K562 (cell line): Measurements from ENCODE around the gene REEP2. TPM values are rescaled to one million over a fixed set of nuclear protein-coding genes. Genes with fewer than 3 reads are reported as not detected.

Source experiments
- BACH1 ChIP-seq: fragments of 200-800 bp; sonication (Bioruptor generic); IDR thresholded peaks from 2 replicates; pipeline ENCODE4 v1.6.1; 2016; ENCODE audit warnings: missing genetic modification characterization, missing compliant biosample characterization
- GATA2 ChIP-seq: sonication (generic); formaldehyde crosslinking; IDR thresholded peaks from 2 replicates; pipeline ENCODE4 v1.4.0; 2020; ENCODE audit warnings: mild to moderate bottlenecking, missing genetic modification reagents
- LCOR ChIP-seq: sonication (generic); formaldehyde crosslinking; IDR thresholded peaks from 2 replicates; pipeline ENCODE4 v1.8.0; 2022; ENCODE audit warnings: mild to moderate bottlenecking, missing genetic modification reagents
- MAFK ChIP-seq: IDR thresholded peaks from 2 replicates; pipeline ENCODE4 v1.6.1; 2011; ENCODE audit warnings: low read length, improper control_type of control experiment
- NFIC ChIP-seq: fragments of 450-650 bp; IDR thresholded peaks from 2 replicates; pipeline ENCODE4 v1.6.1; 2017; ENCODE audit warnings: mild to moderate bottlenecking, inconsistent platforms
- PBX2 ChIP-seq, 2 experiments: IDR thresholded peaks in 1 of 2; conservative IDR thresholded peaks in 1 of 2; 2 replicates each; pipeline ENCODE4 v1.6.1; 2016; ENCODE audit warnings: low read depth in 2 of 2, mild to moderate bottlenecking in 1 of 2, missing compliant biosample characterization in 1 of 2, missing genetic modification characterization in 1 of 2, moderate library complexity in 1 of 2
- PHB ChIP-seq: fragments of 250-450 bp; sonication (Bioruptor Pico); IDR thresholded peaks from 2 replicates; pipeline ENCODE4 v1.5.0; 2021
- POLR2H ChIP-seq: IDR thresholded peaks from 2 replicates; pipeline ENCODE4 v1.6.1; 2016; ENCODE audit warnings: missing genetic modification characterization, low read depth, mild to moderate bottlenecking, control low read depth, missing compliant biosample characterization, moderate library complexity
- PRDM10 ChIP-seq: fragments of 450-650 bp; IDR thresholded peaks from 2 replicates; pipeline ENCODE4 v1.6.1; 2018; ENCODE audit not compliant: partially characterized antibody
- RBFOX2 ChIP-seq: fragments of 200-400 bp; formaldehyde crosslinking; IDR thresholded peaks from 2 replicates; pipeline ENCODE4 v1.6.1; 2017; ENCODE audit warnings: low read depth, mild to moderate bottlenecking, low read length, moderate library complexity
- RBM34 ChIP-seq: fragments of 200-400 bp; formaldehyde crosslinking; IDR thresholded peaks from 2 replicates; pipeline ENCODE4 v1.6.1; 2018; ENCODE audit warnings: low read length, borderline replicate concordance; ENCODE audit not compliant: insufficient read depth
- STAT6 ChIP-seq: sonication (generic); formaldehyde crosslinking; IDR thresholded peaks from 2 replicates; pipeline ENCODE4 v1.8.1; 2023; ENCODE audit warnings: mild to moderate bottlenecking, missing genetic modification reagents
- UBTF ChIP-seq, 2 experiments: IDR thresholded peaks; 2 replicates each; pipeline ENCODE4 v1.6.1; 2012; ENCODE audit warnings: improper control_type of control experiment in 2 of 2, low read depth in 2 of 2, low read length in 2 of 2, borderline replicate concordance in 1 of 2
- ZFP36 ChIP-seq: fragments of 150-350 bp; IDR thresholded peaks from 2 replicates; pipeline ENCODE4 v1.6.1; 2018; ENCODE audit warnings: low read length, low read depth; ENCODE audit not compliant: partially characterized antibody
- polyA plus RNA-seq, 8 experiments: library from polyadenylated mRNA; depleted of rRNA in 4 of 8; stranded (reverse) in 5 of 8; unstranded in 3 of 8; fragments of >200 nt; fragmentation: Nextera tagmentation in 2 of 8; fragmentation: Illumina TruSeq in 1 of 8; extraction: Ambion mirVana in 2 of 8; extraction: Trizol in 1 of 8; gene quantifications; 2 replicates each; pipeline versions ENCODE4 v1.2.1 to v1.2.3, GENCODE V29; 2011 to 2014; ENCODE audit warnings: inconsistent platforms in 1 of 8, missing spikeins in 1 of 8
- total RNA-seq, 7 experiments: library from RNA; depleted of rRNA in 6 of 7; stranded (reverse); fragments of >200 nt in 6 of 7; fragmentation: Illumina TruSeq in 2 of 7; extraction: Trizol in 2 of 7; gene quantifications; 2 replicates each; pipeline versions ENCODE4 v1.2.1 to v1.2.3, GENCODE V29; 2011 to 2021; ENCODE audit warnings: low replicate concordance in 1 of 7

The REEP2 gene
- total and polyA plus RNA-seq, 9 of the 15 experiments (the other 6 are each of a cell fraction or from before 2014, with no cell fraction given): 0.03 to 1.1 (median 0.12) TPM; not detected in 1

- TF ChIP-seq PRDM10: peak; percentile 79
- TF ChIP-seq PBX2 (CRISPR knock-in tag; IDR thresholded peaks at IDR 0.05; ENCODE audit: low read depth): no peak
- TF ChIP-seq PBX2 (tag; conservative IDR thresholded peaks at IDR 0.05; ENCODE audit: low read depth): no peak
- TF ChIP-seq MAFK: no peak
- 0 out of 2 replicates have a peak, but pooled peaks have one; percentile 42 for TF ChIP-seq STAT6
- TF ChIP-seq UBTF (IDR thresholded peaks at IDR 0.05; ENCODE audit: borderline replicate concordance in 1 of 2, low read depth in 2 of 2, low read length in 2 of 2): peak; percentile 55 to 72; a peak in 3 of 4 replicates
- TF ChIP-seq POLR2H: no peak
- TF ChIP-seq ZFP36: peak; percentile 92
- TF ChIP-seq RBFOX2: peak; percentile 92
- no peak for TF ChIP-seq BACH1 (tag)
- TF ChIP-seq GATA2: no peak
- TF ChIP-seq LCOR (CRISPR knock-in tag): no peak
- no peak for TF ChIP-seq PHB (CRISPR knock-in tag)
- 0 out of 2 replicates have a peak, but pooled peaks have one; percentile 44 for TF ChIP-seq RBM34
- peak; percentile 47; the same call in 1 of the 2 replicates for TF ChIP-seq NFIC
Measured at GRCh38 chr5:138491669-138492559, 53.1 kb downstream of the REEP2 start (continued).
